Ovary (tissue), 3 donors: Measurements from ENCODE around the gene C1QTNF8.

ENCODE experiments used
- POLR2A ChIP-seq: fragments of 450-650 bp; IDR thresholded peaks from one replicate; pipeline ENCODE4 v1.6.1; 2017; ENCODE audit warnings: antibody characterized with exemption, mild to moderate bottlenecking, moderate library complexity
- TF ChIP-seq, protein P1 (sequence below), 3 donors: fragments of 450-650 bp in 2 of 3; fragments of 200-600 bp in 1 of 3; IDR thresholded peaks; one replicate each; pipeline versions ENCODE4 v1.5.1 to v1.8.0; 2016 to 2022; ENCODE audit warnings: antibody characterized with exemption in 3 of 3, mild to moderate bottlenecking in 1 of 3
- donor health status: DM: no; HTN: no; CAD: no.

DNA sequence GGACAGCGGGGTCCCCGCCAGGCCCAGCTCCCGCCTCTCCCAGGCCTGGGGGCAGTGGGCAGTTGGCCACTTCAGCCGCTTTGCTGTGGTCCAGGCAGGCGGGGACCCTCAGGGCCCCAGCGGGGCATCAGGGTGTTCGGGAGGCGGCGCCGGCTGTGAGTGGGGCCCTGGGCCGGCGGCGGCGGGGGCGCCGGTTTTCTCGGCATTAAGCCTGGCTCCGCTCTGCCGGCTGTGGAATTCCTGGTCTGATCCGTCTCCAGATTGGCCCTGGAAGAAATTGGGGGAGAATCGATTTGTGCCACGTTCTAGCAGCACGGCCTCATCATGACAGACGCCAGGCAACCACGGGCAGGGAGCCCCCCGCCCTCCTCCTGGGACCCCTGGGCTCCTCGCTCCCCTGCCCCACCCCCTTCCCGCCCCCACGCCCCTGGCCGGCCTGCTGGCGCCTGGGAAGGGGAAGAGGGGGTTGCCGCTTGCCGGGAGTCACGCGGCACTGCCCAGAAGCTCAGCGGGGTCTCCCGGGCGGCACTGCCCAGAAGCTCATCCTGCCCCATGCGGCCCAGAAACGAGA is 52.1 kb downstream of the C1QTNF8 start:
- TF ChIP-seq, protein P1, sequence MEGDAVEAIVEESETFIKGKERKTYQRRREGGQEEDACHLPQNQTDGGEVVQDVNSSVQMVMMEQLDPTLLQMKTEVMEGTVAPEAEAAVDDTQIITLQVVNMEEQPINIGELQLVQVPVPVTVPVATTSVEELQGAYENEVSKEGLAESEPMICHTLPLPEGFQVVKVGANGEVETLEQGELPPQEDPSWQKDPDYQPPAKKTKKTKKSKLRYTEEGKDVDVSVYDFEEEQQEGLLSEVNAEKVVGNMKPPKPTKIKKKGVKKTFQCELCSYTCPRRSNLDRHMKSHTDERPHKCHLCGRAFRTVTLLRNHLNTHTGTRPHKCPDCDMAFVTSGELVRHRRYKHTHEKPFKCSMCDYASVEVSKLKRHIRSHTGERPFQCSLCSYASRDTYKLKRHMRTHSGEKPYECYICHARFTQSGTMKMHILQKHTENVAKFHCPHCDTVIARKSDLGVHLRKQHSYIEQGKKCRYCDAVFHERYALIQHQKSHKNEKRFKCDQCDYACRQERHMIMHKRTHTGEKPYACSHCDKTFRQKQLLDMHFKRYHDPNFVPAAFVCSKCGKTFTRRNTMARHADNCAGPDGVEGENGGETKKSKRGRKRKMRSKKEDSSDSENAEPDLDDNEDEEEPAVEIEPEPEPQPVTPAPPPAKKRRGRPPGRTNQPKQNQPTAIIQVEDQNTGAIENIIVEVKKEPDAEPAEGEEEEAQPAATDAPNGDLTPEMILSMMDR (IDR thresholded peaks at IDR 0.05) = no peak
- TF ChIP-seq POLR2A = no peak
